ENCODE measurements around the gene POLR3K. TPM values are rescaled to one million over a fixed set of nuclear protein-coding genes. Genes with fewer than 3 reads are reported as not detected.
A peak's percentile ranks its signal among the peaks of the same experiment; 100 is the strongest.

The POLR3K gene
- total RNA-seq, 1 experiment from 2014 or later = 53.6 TPM

DNA sequence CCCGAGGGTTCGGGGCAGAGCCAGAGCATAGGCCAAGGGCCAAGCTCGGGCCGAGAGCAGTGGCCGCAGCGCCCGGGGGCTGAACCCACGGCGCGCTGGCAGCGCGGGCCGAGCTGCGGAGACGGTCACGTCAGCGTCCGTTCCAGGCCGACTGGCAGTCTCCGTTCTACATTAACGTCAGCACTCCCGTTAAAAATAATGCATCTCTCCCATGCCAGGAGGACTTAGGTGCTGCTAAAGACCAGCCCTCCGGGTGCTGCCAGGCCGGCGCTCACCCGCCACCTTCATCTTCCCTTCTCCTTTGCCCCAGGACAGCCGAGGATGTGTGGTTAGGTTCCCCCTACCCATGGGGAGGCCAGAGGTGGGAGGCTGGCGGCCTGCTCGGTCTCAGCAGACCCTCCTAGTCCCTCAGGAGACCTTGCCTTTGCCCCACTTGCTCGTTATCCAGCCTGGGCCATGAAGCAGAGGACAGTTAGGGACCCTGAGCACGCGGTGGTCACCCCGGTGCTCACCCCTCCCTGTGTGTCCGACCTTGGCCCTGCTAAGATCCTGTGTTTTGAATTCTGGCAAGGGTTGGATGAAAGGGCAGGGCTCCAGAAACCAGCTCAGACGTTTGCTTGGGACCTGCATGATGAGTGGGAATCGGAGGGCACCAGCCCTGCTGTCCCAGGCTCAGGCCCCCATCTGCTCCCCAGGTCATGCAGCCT, 25.2 kb upstream of the POLR3K start:
- peak overlapping the region; percentile 71 for H3K4me2 ChIP-seq (ENCODE audit: insufficient read depth, insufficient read length, low read length)
- Mint-ChIP-seq H3K27ac (peak overlapping the region in 1 of 3 experiments; percentile 79; a peak in 1 of 7 replicates), H3K9me3 (no peaks in the 10 kb centered on the region), H3K36me3 (ENCODE audit: insufficient read depth in 1 of 3, low read depth in 3 of 3) (peaks cover 4 to 19% (median 15%) of the 10 kb centered on the region in 3 experiments), H3K4me3 (peak overlapping the region; percentile 78 to 89), H3K27me3 (ENCODE audit: low read depth) (no peaks in the 10 kb centered on the region; the same call in 1 of the 2 replicates), H3K4me1 (peaks cover 32 to 46% of the 10 kb centered on the region in 2 experiments)
- no peak overlapping the region for H4K8ac ChIP-seq (replicated peaks; ENCODE audit: insufficient read length, low read depth, low read length)
- peak overlapping the region; percentile 16 for H3K9ac ChIP-seq (ENCODE audit: extremely low read depth, insufficient read length, low read length)
- H4K20me1 ChIP-seq (ENCODE audit: control insufficient read depth, insufficient read depth, insufficient read length) = peaks cover 4% of the 10 kb centered on the region
- H2BK12ac ChIP-seq (ENCODE audit: insufficient read length, low read depth, low read length) = no peak overlapping the region
- no peak overlapping the region for H3K56ac ChIP-seq (ENCODE audit: insufficient read length, low read depth, low read length)
- H3K4ac ChIP-seq (ENCODE audit: low read depth, low read length) = no peak overlapping the region
- no peak overlapping the region for H2AK5ac ChIP-seq (ENCODE audit: insufficient read length, low read length)
- no CpG with 5 or more reads among the region's 36 CpGs for WGBS (ENCODE audit: extremely low coverage, insufficient read length, low lambda C conversion rate)
- no peaks in the 10 kb centered on the region for H3K79me1 ChIP-seq (ENCODE audit: insufficient read depth, low read depth, low read length, poor library complexity, severe bottlenecking)
- H2AFZ ChIP-seq (ENCODE audit: low read length) = no peak overlapping the region
- H3K4me1 ChIP-seq (ENCODE audit: insufficient read depth, low read length) = peaks cover 3% of the 10 kb centered on the region; the same call in 1 of the 2 replicates
- no peak for DNase-seq
- 0 out of 2 replicates have a peak overlapping the region, but pooled peaks have one; percentile 56 for H3K14ac ChIP-seq (ENCODE audit: insufficient read depth, low read length)
- no peak overlapping the region for H3K18ac ChIP-seq (ENCODE audit: insufficient read length, low read depth, low read length)
- H3K9me3 ChIP-seq (ENCODE audit: control insufficient read depth, low read depth, low read length) = no peaks in the 10 kb centered on the region
- no peaks in the 10 kb centered on the region for H3K27me3 ChIP-seq (ENCODE audit: insufficient read depth, low read length)
- no peak overlapping the region for H2BK120ac ChIP-seq (ENCODE audit: low read depth, low read length, poor library complexity, severe bottlenecking)
- H3T11ph ChIP-seq (ENCODE audit: low read length) = no peak overlapping the region
- peaks cover 8% of the 10 kb centered on the region for H3K23me2 ChIP-seq (ENCODE audit: insufficient read length, low read depth, low read length, poor library complexity, severe bottlenecking)
- H3K23ac ChIP-seq (ENCODE audit: insufficient read length, low read depth, low read length) = no peak overlapping the region
- TF ChIP-seq, protein P1, sequence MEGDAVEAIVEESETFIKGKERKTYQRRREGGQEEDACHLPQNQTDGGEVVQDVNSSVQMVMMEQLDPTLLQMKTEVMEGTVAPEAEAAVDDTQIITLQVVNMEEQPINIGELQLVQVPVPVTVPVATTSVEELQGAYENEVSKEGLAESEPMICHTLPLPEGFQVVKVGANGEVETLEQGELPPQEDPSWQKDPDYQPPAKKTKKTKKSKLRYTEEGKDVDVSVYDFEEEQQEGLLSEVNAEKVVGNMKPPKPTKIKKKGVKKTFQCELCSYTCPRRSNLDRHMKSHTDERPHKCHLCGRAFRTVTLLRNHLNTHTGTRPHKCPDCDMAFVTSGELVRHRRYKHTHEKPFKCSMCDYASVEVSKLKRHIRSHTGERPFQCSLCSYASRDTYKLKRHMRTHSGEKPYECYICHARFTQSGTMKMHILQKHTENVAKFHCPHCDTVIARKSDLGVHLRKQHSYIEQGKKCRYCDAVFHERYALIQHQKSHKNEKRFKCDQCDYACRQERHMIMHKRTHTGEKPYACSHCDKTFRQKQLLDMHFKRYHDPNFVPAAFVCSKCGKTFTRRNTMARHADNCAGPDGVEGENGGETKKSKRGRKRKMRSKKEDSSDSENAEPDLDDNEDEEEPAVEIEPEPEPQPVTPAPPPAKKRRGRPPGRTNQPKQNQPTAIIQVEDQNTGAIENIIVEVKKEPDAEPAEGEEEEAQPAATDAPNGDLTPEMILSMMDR (conservative IDR thresholded peaks at IDR 0.05) = no peak
- H4K5ac ChIP-seq (ENCODE audit: insufficient read length, low read depth, low read length) = no peak overlapping the region
- H2BK5ac ChIP-seq (ENCODE audit: insufficient read length, low read length) = no peak overlapping the region
- no peaks in the 10 kb centered on the region for H3K79me2 ChIP-seq (ENCODE audit: insufficient read depth, low read length)
- no peak overlapping the region for H2BK20ac ChIP-seq (ENCODE audit: low read depth, low read length, poor library complexity, severe bottlenecking)
- no peak overlapping the region for H4K91ac ChIP-seq (ENCODE audit: insufficient read length, low read depth, low read length)
- no peak overlapping the region for H2BK15ac ChIP-seq (ENCODE audit: low read depth, low read length)
- no peak overlapping the region for H3K27ac ChIP-seq (ENCODE audit: insufficient read length, low read depth, low read length)

Measured in H9 (cell line).